ELR (cell line): Measurements from ENCODE around the gene ERI3.

Experiments used
- DNase-seq: peaks from one replicate; pipeline ENCODE4 v3.0.0-alpha.2; 2015; ENCODE audit warnings: low read depth

Gene ERI3

GRCh38 chr1:44200336-44200735 is 154.7 kb downstream of the ERI3 start:
- DNase-seq: no peak

GRCh38 chr1:44174630-44175029 is 180.4 kb downstream of the ERI3 start:
- no peak for DNase-seq
